PC-9 (cell line): ENCODE measurements around the gene FNDC4. TPM values are rescaled to one million over a fixed set of nuclear protein-coding genes. Genes with fewer than 3 reads are reported as not detected.

Source experiments
- BruUV-seq: library from RNA; stranded (reverse); fragments of 400-500 nt; replicated peaks from 2 replicates; lab custom pipeline; 2021; lab: Mats Ljungman, UMichigan
- CTCF ChIA-PET: fragments of 300-600 bp; sonication (Branson Sonifier 250); formaldehyde crosslinking; loops from one replicate; lab custom pipeline; 2022; ENCODE audit warnings: antibody characterized with exemption; lab: Charles Lee
- POLR2A ChIA-PET: fragments of 300-600 bp; sonication (Branson Sonifier 250); formaldehyde crosslinking; loops from one replicate; lab custom pipeline; 2022; ENCODE audit warnings: antibody characterized with exemption; ENCODE audit not compliant: unreplicated experiment; lab: Charles Lee
- DNase-seq, 2 experiments: peaks; one replicate each; pipeline versions ENCODE4 v3.0.0 to v3.0.0-alpha.2; 2015 to 2022; ENCODE audit warnings: mixed read lengths in 1 of 2
- H2AFZ ChIP-seq: fragments of 200-600 bp; sonication (generic); 2 replicates; pipeline ENCODE4 v1.8.1; 2017; ENCODE audit warnings: antibody characterized with exemption
- H3F3A ChIP-seq: fragments of 200-600 bp; sonication (generic); 2 replicates; pipeline ENCODE4 v1.8.1; 2017; ENCODE audit warnings: antibody characterized with exemption, mild to moderate bottlenecking, low read depth; ENCODE audit not compliant: insufficient read depth
- H3K27ac ChIP-seq: fragments of 200-600 bp; sonication (generic); 2 replicates; pipeline ENCODE4 v1.6.1; 2016; ENCODE audit warnings: mixed run types
- H3K27me3 ChIP-seq: fragments of 200-600 bp; sonication (generic); 2 replicates; pipeline ENCODE4 v1.6.1; 2016; ENCODE audit warnings: low read depth, mixed run types; ENCODE audit not compliant: insufficient read depth
- H3K36me3 ChIP-seq: fragments of 200-600 bp; sonication (generic); 2 replicates; pipeline ENCODE4 v1.6.1; 2016; ENCODE audit warnings: low read depth, mixed run types
- H3K4me1 ChIP-seq: fragments of 200-600 bp; sonication (generic); replicated peaks from 2 replicates; pipeline ENCODE4 v1.6.1; 2016; ENCODE audit warnings: mixed run types; ENCODE audit not compliant: insufficient read depth
- H3K4me2 ChIP-seq: fragments of 200-600 bp; sonication (generic); 2 replicates; pipeline ENCODE4 v1.6.1; 2017; ENCODE audit warnings: mixed run types
- H3K4me3 ChIP-seq: fragments of 200-600 bp; sonication (generic); 2 replicates; pipeline ENCODE4 v1.6.1; 2016; ENCODE audit warnings: mixed run types
- H3K79me2 ChIP-seq: fragments of 200-600 bp; sonication (generic); 2 replicates; pipeline ENCODE4 v1.6.1; 2017; ENCODE audit warnings: low read depth, mixed run types
- H3K9me2 ChIP-seq: fragments of 200-600 bp; sonication (generic); 2 replicates; pipeline ENCODE4 v1.8.1; 2017; ENCODE audit warnings: mild to moderate bottlenecking; ENCODE audit not compliant: insufficient read depth
- H3K9me3 ChIP-seq: fragments of 200-600 bp; sonication (generic); 2 replicates; pipeline ENCODE4 v1.8.1; 2016; ENCODE audit warnings: low read depth; ENCODE audit not compliant: insufficient read depth
- H4K20me1 ChIP-seq: fragments of 200-600 bp; sonication (generic); 2 replicates; pipeline ENCODE4 v1.8.1; 2017; ENCODE audit not compliant: insufficient read depth
- CTCF ChIP-seq: fragments of 200-600 bp; sonication (generic); conservative IDR thresholded peaks from 2 replicates; pipeline ENCODE4 v1.6.1; 2017; ENCODE audit warnings: mixed run types, antibody characterized with exemption, mild to moderate bottlenecking, moderate library complexity
- EZH2 ChIP-seq: fragments of 200-600 bp; sonication (generic); IDR thresholded peaks from 2 replicates; pipeline ENCODE4 v1.8.0; 2017; ENCODE audit warnings: antibody characterized with exemption, low read depth
- intact Hi-C: fragments of 100-400 bp; cut with micrococcal nuclease; formaldehyde crosslinking; loops from one replicate; pipeline ENCODE4 v1.10.0; 2022; ENCODE audit not compliant: unreplicated experiment
- total RNA-seq: library from RNA; stranded (reverse); gene quantifications from 2 replicates; pipeline ENCODE4 v1.2.3, GENCODE V29; 2021

FNDC4 gene
- total RNA-seq, 1 experiment from 2014 or later = 5.3 TPM

- Histone ChIP-seq H3K4me1 (peaks cover 19% of the 10 kb centered on the region), H3K36me3 (peaks cover 4% of the 10 kb centered on the region; the same call in 1 of the 2 replicates), H3K9me3 (no peaks in the 10 kb centered on the region), H3K9me2 (no peaks in the 10 kb centered on the region), H3K27ac (peak overlapping the region; percentile 70), H3K79me2 (peaks cover 5% of the 10 kb centered on the region; the same call in 1 of the 2 replicates), H3K4me2 (no peak overlapping the region), H3F3A (peaks cover 44% of the 10 kb centered on the region), H3K4me3 (no peak overlapping the region), H2AFZ (no peak overlapping the region), H3K27me3 (no peaks in the 10 kb centered on the region), H4K20me1 (no peaks in the 10 kb centered on the region; the same call in 1 of the 2 replicates)
- intact Hi-C loops = loop anchor here (10.0 kb wide), 1 partner anchor 210 kb away; no protein-coding TSS in a partner anchor
- TF ChIP-seq CTCF (no peak), EZH2 (no peak)
- CTCF ChIA-PET = no interaction called here
- no TSS peak for BruUV-seq
- DNase-seq = no peak
- POLR2A ChIA-PET = no interaction called here
These were observed 49.8 kb downstream of the FNDC4 start for GRCh38 chr2:27445155-27445554.

- Histone ChIP-seq H3K9me3 (no peaks in the 10 kb centered on the region), H3K36me3 (peaks cover 4% of the 10 kb centered on the region; the same call in 1 of the 2 replicates), H4K20me1 (no peaks in the 10 kb centered on the region; the same call in 1 of the 2 replicates), H3F3A (peaks cover 59% of the 10 kb centered on the region), H3K4me3 (peak overlapping the region; percentile 79), H3K9me2 (no peaks in the 10 kb centered on the region), H3K4me2 (peak overlapping the region; percentile 99), H3K4me1 (peaks cover 19% of the 10 kb centered on the region), H3K27me3 (no peaks in the 10 kb centered on the region), H2AFZ (peak overlapping the region; percentile 94), H3K79me2 (peaks cover 5% of the 10 kb centered on the region; the same call in 1 of the 2 replicates), H3K27ac (peak overlapping the region; percentile 63)
- ChIA-PET CTCF (interaction anchor here (0.7 kb wide), 1 partner anchor 963 kb away, joined by 3 read pairs; no protein-coding TSS in a partner anchor), POLR2A (interaction anchor here (0.6 kb wide), 1 partner anchor 34 kb away, joined by 3 read pairs; no protein-coding TSS in a partner anchor)
- intact Hi-C loops = loop anchor here (1.0 to 10.0 kb wide), 4 partner anchors 35 to 212 kb away; partner anchors contain the start of gene IFT172
- DNase-seq = peak in 1 of 2 experiments; percentile 40
- no peak for TF ChIP-seq CTCF
- TF ChIP-seq EZH2 = no peak
- BruUV-seq = no TSS peak
These were observed 52.1 kb downstream of the FNDC4 start for GRCh38 chr2:27442920-27443282.

- H2AFZ ChIP-seq = peak within 1 kb of the TSS; percentile 94
- H3K9me3 ChIP-seq = no peaks in the 10 kb centered on the region
- BruUV-seq = no TSS peak
- no peaks in the 10 kb centered on the region; the same call in 1 of the 2 replicates for H4K20me1 ChIP-seq
- ChIA-PET CTCF (interaction anchor here (0.7 to 1.1 kb wide), 2 partner anchors 187 to 964 kb away, joined by 3 to 4 read pairs; partner anchors contain the start of gene GPN1), POLR2A (interaction anchor here (0.6 kb wide), 1 partner anchor 33 kb away, joined by 3 read pairs; no protein-coding TSS in a partner anchor)
- peak within 1 kb of the TSS; percentile 99 for H3K4me2 ChIP-seq
- no peaks in the 10 kb centered on the region for H3K9me2 ChIP-seq
- peak; percentile 69 to 86 for DNase-seq
- intact Hi-C loops = loop anchor here (1.0 to 10.0 kb wide), 4 partner anchors 34 to 213 kb away; partner anchors contain the start of gene IFT172
- H3F3A ChIP-seq = peaks cover 56% of the 10 kb centered on the region
- H3K4me1 ChIP-seq = peaks cover 19% of the 10 kb centered on the region
- H3K79me2 ChIP-seq = peaks cover 5% of the 10 kb centered on the region; the same call in 1 of the 2 replicates
- no peaks in the 10 kb centered on the region for H3K27me3 ChIP-seq
- H3K36me3 ChIP-seq = peaks cover 4% of the 10 kb centered on the region; the same call in 1 of the 2 replicates
- H3K27ac ChIP-seq = peak within 1 kb of the TSS; percentile 63
- H3K4me3 ChIP-seq = peak within 1 kb of the TSS; percentile 79
- no peak for TF ChIP-seq EZH2
- TF ChIP-seq CTCF = peak; percentile 68
These were observed 52.8 kb downstream of the FNDC4 start, which contains the start of gene KRTCAP3 for GRCh38 chr2:27441958-27442919. TSS of gene KRTCAP3 (plus strand) at chr2:27442381. CDS start at chr2:27442413, 32 bp downstream.
